Neutrophil (primary cell): ENCODE measurements around the gene MED8.

Experiments used
- H3K27ac ChIP-seq: fragments of 200-600 bp; sonication (generic); 2 replicates; pipeline ENCODE4 v1.5.1; 2016; ENCODE audit warnings: mild to moderate bottlenecking, moderate library complexity
- H3K27me3 ChIP-seq: fragments of 200-600 bp; sonication (generic); 2 replicates; pipeline ENCODE4 v1.6.0; 2016; ENCODE audit warnings: mild to moderate bottlenecking
- H3K36me3 ChIP-seq: fragments of 200-600 bp; sonication (generic); 2 replicates; pipeline ENCODE4 v1.5.1; 2017
- H3K4me1 ChIP-seq, 2 experiments: fragments of 200-600 bp in 1 of 2; sonication (generic) in 1 of 2; 1 replicate in 1 of 2; 2 replicates in 1 of 2; pipeline versions ENCODE4 v1.5.1 to v1.6.1; 2013 to 2016; ENCODE audit warnings: low read depth in 1 of 2, low read length in 1 of 2, mild to moderate bottlenecking in 1 of 2, moderate library complexity in 1 of 2; ENCODE audit not compliant: control insufficient read depth in 1 of 2, insufficient read depth in 1 of 2
- H3K4me3 ChIP-seq, 2 experiments: fragments of 200-600 bp in 1 of 2; sonication (generic) in 1 of 2; 1 replicate in 1 of 2; 2 replicates in 1 of 2; pipeline ENCODE4 v1.5.1; 2013 to 2016; ENCODE audit warnings: low read depth in 1 of 2, low read length in 1 of 2, mild to moderate bottlenecking in 1 of 2, moderate library complexity in 1 of 2
- H3K9me3 ChIP-seq: fragments of 200-600 bp; sonication (generic); 2 replicates; pipeline ENCODE4 v1.5.1; 2016
- CTCF ChIP-seq: fragments of 200-600 bp; sonication (generic); IDR thresholded peaks from 2 replicates; pipeline ENCODE4 v1.5.1; 2016; ENCODE audit warnings: antibody characterized with exemption

Gene MED8

GRCh38 chr1:43421976-43422750 lies 32.6 kb upstream of the MED8 start:
- Histone ChIP-seq H3K4me3 (no peak overlapping the region), H3K27ac (no peak overlapping the region), H3K36me3 (peaks cover 100% of the 10 kb centered on the region), H3K4me1 (no peaks in the 10 kb centered on the region), H3K27me3 (no peaks in the 10 kb centered on the region), H3K9me3 (no peaks in the 10 kb centered on the region)
- no peak for TF ChIP-seq CTCF

- Histone ChIP-seq H3K9me3 (no peaks in the 10 kb centered on the region), H3K36me3 (peaks cover 100% of the 10 kb centered on the region), H3K27me3 (no peaks in the 10 kb centered on the region), H3K27ac (no peak overlapping the region), H3K4me3 (no peak overlapping the region), H3K4me1 (no peaks in the 10 kb centered on the region)
- TF ChIP-seq CTCF: no peak
Measured at GRCh38 chr1:43421396-43421795, 31.8 kb upstream of the MED8 start.

- no peaks in the 10 kb centered on the region for H3K27me3 ChIP-seq
- H3K36me3 ChIP-seq: peaks cover 100% of the 10 kb centered on the region
- no peak for TF ChIP-seq CTCF
- no peak overlapping the region for H3K27ac ChIP-seq
- no peak overlapping the region for H3K4me3 ChIP-seq
- no peaks in the 10 kb centered on the region for H3K9me3 ChIP-seq
- no peaks in the 10 kb centered on the region for H3K4me1 ChIP-seq
Measured at GRCh38 chr1:43420874-43421273, 31.3 kb upstream of the MED8 start.

GRCh38 chr1:43419627-43420425 lies 30.2 kb upstream of the MED8 start:
- Histone ChIP-seq H3K9me3 (no peaks in the 10 kb centered on the region), H3K4me3 (no peak overlapping the region), H3K4me1 (no peaks in the 10 kb centered on the region), H3K36me3 (peaks cover 100% of the 10 kb centered on the region), H3K27me3 (no peaks in the 10 kb centered on the region), H3K27ac (no peak overlapping the region)
- no peak for TF ChIP-seq CTCF

- Histone ChIP-seq H3K4me3 (no peak overlapping the region), H3K36me3 (peaks cover 90% of the 10 kb centered on the region), H3K9me3 (no peaks in the 10 kb centered on the region), H3K27me3 (no peaks in the 10 kb centered on the region), H3K4me1 (no peaks in the 10 kb centered on the region), H3K27ac (no peak overlapping the region)
- no peak for TF ChIP-seq CTCF
Measured at GRCh38 chr1:43418858-43419257, 29.3 kb upstream of the MED8 start.
